HG03135 (cell line): Measurements from ENCODE around the gene ITPK1.
"Not testable (repeated sequence)": the region's sequence is repeated elsewhere in the genome, so short reads cannot be mapped to it uniquely, and the experiment has no call there.

Source experiments
- ATAC-seq: cut with Tn5 transposase; IDR thresholded peaks from one replicate; pipeline ENCODE4 v1.9.1; 2021; ENCODE audit warnings: mild to moderate bottlenecking, moderate library complexity; ENCODE audit not compliant: unreplicated experiment

Gene ITPK1

GRCh38 chr14:93105856-93106255 is 9.9 kb downstream of the ITPK1 start:
- ATAC-seq = not testable (repeated sequence)

DNA sequence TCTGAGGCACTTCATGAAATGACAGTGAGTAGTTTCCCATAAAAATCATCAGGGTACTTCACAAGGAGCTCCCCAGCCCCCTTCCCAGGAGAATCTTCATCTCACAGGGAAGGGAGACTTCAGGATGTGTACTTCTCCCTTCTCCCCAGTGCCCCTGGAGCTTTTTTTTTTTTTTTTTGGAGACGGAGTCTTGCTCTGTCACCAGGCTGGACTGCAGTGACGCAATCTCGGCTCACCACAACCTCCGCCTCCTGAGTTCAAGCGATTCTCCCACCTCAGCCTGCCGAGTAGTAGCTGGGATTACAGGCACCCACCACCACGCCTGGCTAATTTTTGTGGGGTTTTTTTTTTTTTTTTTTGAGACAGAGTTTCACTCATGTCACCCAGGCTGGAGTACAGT is 10.4 kb downstream of the ITPK1 start:
- no peak for ATAC-seq

- ATAC-seq = no peak
Observed at GRCh38 chr14:93104961-93105360, 10.8 kb downstream of the ITPK1 start.

DNA sequence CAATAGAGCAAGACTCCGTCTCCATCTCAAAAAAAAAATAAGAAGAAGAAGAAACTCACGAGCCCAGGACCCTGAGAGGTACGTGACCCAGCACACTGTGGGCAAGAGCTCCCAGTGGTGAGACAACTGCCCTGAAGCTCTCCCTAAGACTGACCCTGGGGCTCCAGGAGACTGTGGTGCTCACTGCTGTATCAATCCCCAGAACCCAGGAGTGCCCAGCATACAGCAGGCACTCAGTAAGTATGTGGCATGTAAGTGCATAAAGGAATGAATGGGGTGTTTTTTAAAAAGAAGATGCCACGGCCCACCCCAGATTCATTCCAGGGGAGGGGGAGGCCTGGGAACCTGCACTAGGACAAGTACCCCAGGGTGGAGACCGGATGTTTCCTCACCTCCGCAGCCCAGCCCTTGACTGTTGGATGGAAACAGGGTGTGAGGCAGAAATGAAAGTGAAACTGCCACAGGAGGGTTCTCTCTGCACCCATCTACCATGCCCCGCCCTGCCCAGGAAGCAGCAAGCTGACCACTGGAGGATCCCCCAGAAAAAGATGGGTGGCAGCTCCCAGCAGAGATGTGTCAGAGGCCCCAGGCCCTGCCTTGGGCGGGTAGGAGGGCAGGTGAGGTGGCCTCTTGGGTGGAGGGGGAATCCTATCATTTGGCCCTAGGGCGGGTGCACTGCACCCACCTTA is 12.2 kb downstream of the ITPK1 start:
- ATAC-seq = peak; percentile 93

GRCh38 chr14:93102141-93102540 is 13.6 kb downstream of the ITPK1 start:
- no peak for ATAC-seq

DNA sequence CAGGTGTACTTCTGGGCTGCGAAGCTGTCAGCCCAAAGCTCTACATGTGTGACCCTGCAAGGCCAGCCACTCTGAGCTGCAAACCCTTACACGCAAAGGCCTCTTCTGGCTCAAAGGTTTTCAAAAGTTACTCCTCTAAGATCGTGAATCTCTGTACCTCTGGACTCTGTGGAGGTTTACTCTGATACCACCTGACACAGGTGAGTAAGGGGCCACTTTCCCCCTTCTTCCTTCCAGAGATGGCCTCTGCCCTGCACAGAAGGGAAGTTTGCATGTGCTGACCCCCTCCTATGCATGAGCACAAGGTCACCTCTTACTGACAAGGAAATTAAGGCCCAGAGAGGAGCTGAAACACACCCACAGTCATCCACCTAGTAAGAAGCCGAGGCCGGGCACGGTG is 14.5 kb downstream of the ITPK1 start:
- no peak for ATAC-seq

DNA sequence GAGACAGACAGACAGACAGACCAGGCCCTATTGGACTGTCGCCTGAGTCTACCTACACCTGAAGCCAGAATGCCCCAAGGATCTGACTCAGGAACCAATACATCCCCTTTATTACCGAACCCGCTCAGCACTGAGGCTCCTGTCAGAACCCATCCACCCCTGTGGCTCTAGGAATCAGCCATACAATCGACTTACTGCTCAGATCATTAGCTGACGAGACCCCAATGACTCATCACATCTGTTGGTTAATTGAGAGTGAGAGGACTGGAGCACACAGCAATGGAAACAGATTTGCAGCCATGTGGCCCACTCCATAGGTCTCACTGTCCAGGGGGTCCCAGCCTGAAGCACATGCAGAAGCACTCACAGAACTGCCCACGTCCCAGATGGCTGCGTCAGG is 15.2 kb downstream of the ITPK1 start:
- no peak for ATAC-seq

- no peak for ATAC-seq
Observed at GRCh38 chr14:93100100-93100499, 15.6 kb downstream of the ITPK1 start.

DNA sequence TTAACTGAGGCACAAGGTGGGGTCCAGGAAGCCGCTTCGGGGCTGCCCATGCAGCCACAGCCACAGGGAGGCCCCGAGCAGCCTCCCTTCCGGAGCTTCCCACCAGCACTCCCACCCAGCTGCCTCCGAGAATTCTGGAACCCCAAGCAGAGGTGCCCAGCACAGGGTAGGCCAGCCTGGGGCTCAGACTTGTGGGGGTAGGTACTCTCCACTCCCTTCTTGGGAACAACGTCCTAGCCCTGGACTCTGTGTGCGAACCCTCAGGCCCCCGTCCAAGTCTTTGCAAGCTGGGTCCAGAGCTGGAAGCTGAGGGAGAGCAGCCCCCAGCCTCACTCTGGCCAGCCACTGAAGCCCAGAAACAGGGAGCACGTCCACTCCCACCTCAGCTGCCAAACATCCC is 16.1 kb downstream of the ITPK1 start:
- ATAC-seq = no peak

- no peak for ATAC-seq
Observed at GRCh38 chr14:93099196-93099595, 16.5 kb downstream of the ITPK1 start.

DNA sequence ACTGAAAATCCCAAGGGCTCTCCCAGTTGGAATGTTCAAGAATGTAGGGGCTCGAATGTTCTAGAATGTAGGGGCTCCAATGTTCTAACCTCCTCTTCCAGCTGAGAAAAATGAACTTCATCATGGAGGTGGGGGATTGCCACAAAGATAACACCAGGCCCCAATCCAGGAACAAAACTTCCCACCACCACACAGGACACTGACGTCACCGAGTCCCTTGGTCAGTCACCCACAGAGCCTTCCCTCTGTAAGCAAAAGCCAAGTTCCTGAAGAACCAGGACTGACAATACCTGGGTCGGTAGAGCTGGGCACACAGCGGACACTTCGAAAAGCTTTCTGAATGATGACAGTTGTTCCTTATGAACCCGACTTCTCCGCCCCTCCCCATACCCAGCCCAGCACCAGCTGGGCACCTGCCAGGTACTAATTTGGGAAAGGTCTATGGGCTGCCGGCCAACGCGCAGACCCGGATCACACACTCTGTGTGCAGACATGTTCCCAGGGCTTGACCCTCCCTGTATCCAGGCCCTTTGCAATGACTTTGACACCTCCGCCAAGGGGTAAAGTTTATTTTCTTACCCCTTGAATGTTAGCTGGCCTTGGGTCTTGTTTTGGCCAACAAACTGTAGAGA is 18.9 kb downstream of the ITPK1 start:
- no peak for ATAC-seq

GRCh38 chr14:93095742-93096510 is 19.8 kb downstream of the ITPK1 start:
- no peak for ATAC-seq

DNA sequence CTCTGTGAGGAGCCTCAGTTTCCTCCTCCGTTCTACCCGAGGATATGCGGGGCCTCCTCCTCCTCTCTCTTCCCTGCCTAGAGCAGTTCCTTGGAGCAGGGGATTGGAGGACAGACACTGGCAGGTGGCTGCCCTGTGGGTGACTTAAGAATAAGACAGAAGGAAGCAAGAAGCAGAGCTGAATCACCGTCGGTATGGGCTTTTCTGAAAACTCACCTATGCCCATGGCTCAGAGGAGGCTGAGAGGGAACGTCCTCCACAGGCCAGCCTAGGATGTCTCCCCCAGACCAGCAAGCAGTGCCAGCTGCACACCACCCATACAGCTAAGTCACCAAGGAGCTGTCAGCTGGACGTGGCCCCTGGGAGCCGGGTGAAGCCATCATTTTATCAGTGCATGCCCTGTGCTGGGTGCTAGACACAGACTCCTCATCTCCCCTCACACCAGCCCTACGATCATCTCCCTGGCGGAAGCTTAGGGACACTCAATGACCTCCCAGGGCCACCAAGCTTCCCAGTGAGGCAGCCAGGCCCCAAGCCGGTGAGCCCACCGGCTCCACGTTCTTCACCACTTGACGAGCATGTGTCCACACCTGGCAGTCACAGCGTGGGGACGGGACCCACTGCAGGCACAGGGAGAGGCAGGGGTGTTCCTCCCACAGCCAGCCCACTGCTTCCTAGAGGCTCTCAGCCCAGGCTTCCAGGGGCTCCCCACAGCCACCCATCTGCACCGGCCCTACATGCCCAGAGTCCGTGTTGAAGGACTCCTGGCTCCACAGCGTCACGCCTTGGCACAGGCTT is 21.4 kb downstream of the ITPK1 start:
- no peak for ATAC-seq

DNA sequence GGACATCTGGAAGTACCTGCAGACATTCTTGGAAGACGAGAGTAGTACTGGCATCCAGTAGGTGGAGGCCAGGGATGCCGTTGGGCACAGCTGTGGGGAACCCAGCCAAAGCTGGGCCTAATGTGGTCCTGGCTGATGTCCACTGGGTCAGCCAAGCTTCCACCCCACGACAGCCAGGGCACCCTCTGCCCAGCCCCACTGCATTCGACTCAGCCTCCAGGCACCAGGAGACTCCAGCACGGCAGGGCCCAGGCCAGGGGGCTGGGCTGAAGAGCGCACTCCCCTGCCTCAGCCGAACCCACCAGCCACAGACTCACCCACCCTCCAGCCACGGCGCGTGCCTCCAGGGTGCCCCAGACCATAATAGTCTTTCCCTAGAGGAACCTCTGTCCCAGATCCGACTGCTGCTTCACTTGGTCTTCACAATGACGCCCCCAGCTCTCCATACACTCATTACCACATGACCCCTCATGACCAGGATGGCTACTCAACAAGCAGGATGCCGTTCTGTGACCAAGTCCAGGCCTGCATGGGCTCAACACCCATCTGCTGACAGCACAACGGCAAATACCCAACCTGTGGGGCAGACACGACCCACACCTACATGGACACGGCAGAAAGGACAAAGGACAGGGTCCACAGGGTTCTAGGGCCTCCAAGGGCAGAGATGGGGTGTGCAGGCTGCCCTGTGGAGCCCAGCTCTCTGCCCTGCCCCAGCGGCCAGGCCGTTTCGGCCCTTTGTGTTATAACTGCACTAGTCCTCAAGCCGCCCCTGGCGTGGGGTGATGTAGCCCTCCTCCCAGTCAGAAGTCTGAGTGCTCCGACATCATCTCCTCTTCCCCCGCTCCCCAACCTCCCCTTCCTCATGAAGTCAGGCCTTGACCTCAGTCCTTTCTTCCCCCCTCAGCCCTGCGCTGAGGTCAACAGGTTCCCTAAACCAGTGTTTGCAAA is 22.8 kb downstream of the ITPK1 start:
- no peak for ATAC-seq

DNA sequence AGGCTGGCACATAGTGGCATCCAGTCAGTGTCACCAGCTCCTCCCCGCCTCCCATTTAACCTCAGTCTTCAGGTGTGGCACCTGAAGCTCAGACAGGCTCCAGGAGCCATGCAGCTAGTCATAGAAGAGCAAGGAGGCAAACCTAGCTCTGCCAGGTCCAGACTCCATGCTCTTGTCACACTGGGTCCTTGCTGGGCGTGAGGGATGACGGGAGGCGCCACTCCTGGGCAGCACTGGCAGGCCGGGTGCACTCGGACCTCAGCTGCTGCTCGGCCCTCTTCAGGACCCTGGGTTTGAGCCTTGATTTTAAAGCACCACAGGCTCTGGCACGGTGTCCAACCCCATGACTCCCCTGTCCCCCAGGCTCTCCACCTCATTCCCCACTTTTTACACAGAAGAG is 24.1 kb downstream of the ITPK1 start:
- no peak for ATAC-seq

- no peak for ATAC-seq
Observed at GRCh38 chr14:93090826-93091555, 24.7 kb downstream of the ITPK1 start.

GRCh38 chr14:93089521-93090269 is 26.0 kb downstream of the ITPK1 start:
- no peak for ATAC-seq

GRCh38 chr14:93086441-93087055 is 29.2 kb downstream of the ITPK1 start:
- ATAC-seq = no peak
